Left renal cortex interstitium (tissue), 4 donors: ENCODE data around the gene ERN2. TPM values are rescaled to one million over a fixed set of nuclear protein-coding genes. Genes with fewer than 3 reads are reported as not detected.

Experiments used
- DNase-seq, 4 donors: peaks; one replicate each; pipeline ENCODE4 v3.0.0-alpha.2; 2013; ENCODE audit warnings: low read depth in 4 of 4, low spot score in 2 of 4, missing footprints in 1 of 4
- polyA plus RNA-seq, 4 donors: library from polyadenylated mRNA; unstranded; fragments of 120-200 nt; gene quantifications; one replicate each; pipeline ENCODE4 v1.2.1, GENCODE V29; 2013; ENCODE audit not compliant: insufficient read length in 4 of 4

Gene ERN2
- polyA plus RNA-seq, 4 donors: 0.51 to 1.1 (median 0.77) TPM

DNA sequence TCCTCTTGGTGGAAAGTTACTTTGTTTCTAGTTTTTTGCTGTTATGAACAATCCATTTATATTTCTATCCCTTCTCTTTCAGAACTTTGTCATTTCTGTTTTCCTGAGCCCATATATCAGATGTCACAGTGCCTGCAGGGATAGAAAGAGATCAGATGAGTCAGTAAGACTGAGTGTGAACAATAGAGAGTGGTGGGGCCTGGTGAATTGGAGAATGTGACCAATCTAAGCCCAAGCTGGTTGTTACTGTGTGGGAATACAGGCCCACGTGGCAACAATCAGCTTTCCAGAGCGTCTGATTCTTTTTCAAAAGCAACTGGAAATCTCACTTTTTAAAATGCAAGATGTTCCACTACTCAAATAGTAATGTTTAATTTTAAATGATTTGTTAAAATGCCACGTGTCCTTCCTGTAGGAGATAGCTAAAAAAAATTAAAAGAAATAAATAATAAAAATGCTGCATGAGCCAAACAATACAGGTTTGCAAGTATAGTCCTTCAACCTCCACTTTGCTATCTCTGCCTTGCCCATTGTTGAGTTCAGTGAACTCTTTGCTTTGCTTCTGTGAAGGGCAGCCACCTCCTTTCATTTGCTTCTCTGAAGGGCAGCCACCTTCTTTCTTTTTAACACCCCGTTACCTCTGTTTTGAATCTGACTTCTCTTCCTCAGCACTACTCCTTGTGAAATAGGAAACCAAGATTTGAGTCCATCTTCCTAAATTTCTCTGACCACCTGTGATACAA, 62.2 kb downstream of the ERN2 start:
- DNase-seq: no peak

DNA sequence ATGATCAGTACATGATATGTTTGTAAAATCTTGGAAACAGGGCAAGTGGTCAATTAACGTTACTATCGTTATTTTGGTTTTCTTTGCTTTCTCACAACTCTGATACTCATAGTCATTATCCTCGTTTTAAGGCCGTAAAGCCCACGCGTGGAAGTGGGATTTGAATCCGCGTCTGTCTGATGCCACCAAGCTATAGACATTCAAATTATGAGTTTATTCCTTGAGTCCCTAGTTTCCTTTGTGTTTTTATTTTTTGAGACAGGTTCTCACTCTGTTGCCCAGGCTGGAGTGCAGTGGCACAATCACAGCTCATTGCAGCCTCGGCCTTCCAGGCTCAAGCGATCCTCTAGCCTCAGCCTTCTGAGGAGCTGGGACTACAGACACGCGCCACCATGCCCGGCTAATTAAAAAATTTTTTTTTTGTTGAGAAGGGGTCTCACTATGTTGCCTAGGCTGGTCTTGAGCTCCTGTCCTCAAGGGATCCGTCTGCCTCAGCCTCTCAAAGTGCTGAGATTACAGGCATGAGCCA, 70.7 kb downstream of the ERN2 start:
- no peak for DNase-seq

DNA sequence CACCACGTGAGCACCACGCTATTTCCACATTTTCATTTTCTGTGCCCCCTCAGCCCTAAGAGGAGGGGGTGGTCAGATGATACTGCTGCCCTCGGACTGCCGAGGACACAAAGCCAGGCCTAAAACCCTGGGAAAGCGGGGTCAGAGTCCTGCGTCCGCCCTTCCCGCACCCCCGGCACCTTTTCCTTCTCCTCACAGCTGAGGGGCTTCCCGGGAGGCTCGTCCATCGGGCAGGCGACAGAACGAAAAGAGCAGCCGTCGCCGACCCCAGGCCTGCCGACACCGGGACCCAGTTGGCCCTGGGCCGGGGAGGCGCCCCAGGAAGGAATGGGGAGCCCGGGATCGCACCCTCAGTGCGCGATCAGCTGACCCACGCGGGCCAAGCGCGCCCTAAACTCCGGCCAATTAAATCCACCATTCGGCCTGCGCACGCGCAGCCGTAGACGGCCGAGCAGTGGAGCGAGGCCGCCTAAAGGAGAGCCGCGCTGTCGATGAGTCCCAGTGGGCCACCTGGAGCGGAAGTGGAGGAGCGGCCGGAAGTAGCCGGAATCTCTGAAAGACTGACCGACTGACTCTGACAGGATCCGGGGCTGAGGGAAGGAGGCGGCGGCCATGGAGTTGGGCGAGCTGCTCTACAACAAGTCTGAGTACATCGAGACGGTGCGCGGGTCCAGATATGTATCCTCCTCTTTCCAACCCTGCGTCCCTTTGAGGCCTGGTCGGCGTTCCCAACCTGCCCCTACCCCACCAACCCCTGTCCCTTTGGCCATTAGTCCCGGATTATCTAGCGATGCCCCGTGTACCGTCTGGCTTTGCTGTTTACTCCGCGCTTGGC, 71.9 kb downstream of the ERN2 start, which contains the start of the genes DCTN5 and PALB2:
TSS of gene DCTN5 (plus strand) at position 536 of the 835 bp plus-strand sequence. CDS start at position 613, 77 bp downstream.
TSS of gene PALB2 (minus strand) at position 380 of the 835 bp plus-strand sequence. CDS start at position 227, 153 bp downstream.
- DNase-seq: peak; percentile 67 to 88 (median 75)

DNA sequence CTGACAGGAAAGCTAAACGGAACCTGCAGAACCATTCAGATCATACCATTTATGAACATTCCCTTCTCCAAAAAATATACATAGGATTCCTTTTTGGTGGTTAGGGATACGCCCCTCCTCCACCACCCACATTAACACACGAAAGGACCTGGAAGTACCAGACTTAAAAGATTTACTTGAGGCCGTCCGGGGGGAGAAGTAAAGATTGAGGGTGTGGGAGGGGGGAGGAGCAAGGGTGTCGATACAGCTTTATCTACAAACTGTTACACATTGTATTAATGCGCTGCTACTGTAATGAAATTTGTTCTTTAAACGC, 72.4 kb downstream of the ERN2 start:
- peak in 2 of 4 donors; percentile 0 to 6 for DNase-seq

Other genes starting within 250 kb of the ERN2 start
- 100 to 1,000 TPM; 110 to 158 (median 140) TPM for gene GGA2, start 202.7 kb downstream of the ERN2 start, polyA plus RNA-seq
- 10 to 100 TPM; 28.2 to 33.2 (median 30.2) TPM for gene EARS2, start 155.9 kb downstream of the ERN2 start, polyA plus RNA-seq
- 10 to 100 TPM; 66.7 to 80.8 (median 74.6) TPM for gene UBFD1, start 155.5 kb downstream of the ERN2 start, polyA plus RNA-seq
- gene NDUFAB1, start 116.9 kb downstream of the ERN2 start, polyA plus RNA-seq: 100 to 1,000 TPM in 2 of 4 donors, 10 to 100 TPM in 2; 88.4 to 106 (median 98.1) TPM
- gene PALB2, start 71.9 kb downstream of the ERN2 start, polyA plus RNA-seq: 10 to 100 TPM; 17.5 to 22.3 (median 20.4) TPM
- 10 to 100 TPM; 55.9 to 71.1 (median 64.8) TPM for gene DCTN5, start 71.8 kb downstream of the ERN2 start, polyA plus RNA-seq
- gene PLK1, start 34.3 kb downstream of the ERN2 start, polyA plus RNA-seq: 10 to 100 TPM; 24.4 to 29.9 (median 26.1) TPM
- 1 to 10 TPM in 2 of 4 donors, under 1 TPM in 2; 0.56 to 1.8 (median 1.2) TPM for gene CHP2, start 41.8 kb upstream of the ERN2 start, polyA plus RNA-seq
- gene PRKCB, start 122.8 kb upstream of the ERN2 start, polyA plus RNA-seq: 1 to 10 TPM; 3.8 to 5.1 (median 4.7) TPM